B cell (primary cell): ENCODE results near the gene CREB3L4. TPM values are rescaled to one million over a fixed set of nuclear protein-coding genes. Genes with fewer than 3 reads are reported as not detected.

Experiments
- ATAC-seq: fragments of 200-7000 bp; cut with Tn5 transposase; one replicate; pipeline ENCODE4 v1.10.0; 2021; ENCODE audit warnings: low read depth, mild to moderate bottlenecking, moderate number of reproducible peaks, moderate library complexity
- CTCF ChIA-PET: fragments of 350-600 bp; sonication (Branson Sonifier 250); formaldehyde crosslinking; loops from one replicate; lab custom pipeline; 2021; ENCODE audit warnings: antibody characterized with exemption, inconsistent platforms; lab: Charles Lee
- POLR2A ChIA-PET: fragments of 350-600 bp; sonication (Branson Sonifier 250); formaldehyde crosslinking; loops from one replicate; lab custom pipeline; 2021; ENCODE audit warnings: antibody characterized with exemption; lab: Charles Lee
- DNase-seq: peaks from one replicate; pipeline ENCODE4 v3.0.0; 2013
- H2AFZ ChIP-seq: 2 replicates; pipeline ENCODE4 v1.6.1; 2012; ENCODE audit warnings: mild to moderate bottlenecking, low read depth, low read length; ENCODE audit not compliant: insufficient read depth, poor library complexity, severe bottlenecking
- H3K27ac ChIP-seq, 2 donors: 1 replicate in 1 of 2; 2 replicates in 1 of 2; pipeline ENCODE4 v1.5.1; 2012 to 2013; ENCODE audit warnings: low read length in 2 of 2, mild to moderate bottlenecking in 2 of 2, moderate library complexity in 1 of 2
- H3K27me3 ChIP-seq, 4 experiments: fragments of 200-600 bp in 1 of 4; sonication (generic) in 1 of 4; replicated peaks in 1 of 4; 1 replicate in 2 of 4; 2 replicates in 2 of 4; pipeline versions ENCODE4 v1.6.1 to v1.7.0; 2013 to 2016; ENCODE audit warnings: low read length in 3 of 4, mild to moderate bottlenecking in 2 of 4, mixed read lengths in 1 of 4, moderate library complexity in 1 of 4; ENCODE audit not compliant: insufficient read depth in 4 of 4, control insufficient read depth in 3 of 4; ENCODE audit errors: control extremely low read depth in 1 of 4
- H3K36me3 ChIP-seq, 2 experiments: replicated peaks in 1 of 2; 1 replicate in 1 of 2; 2 replicates in 1 of 2; pipeline versions ENCODE4 v1.6.1 to v1.7.1; 2013; ENCODE audit warnings: low read length in 1 of 2; ENCODE audit not compliant: insufficient read depth in 2 of 2, control insufficient read depth in 1 of 2; ENCODE audit errors: control extremely low read depth in 1 of 2, extremely low read depth in 1 of 2
- H3K4me1 ChIP-seq, 2 donors: fragments of 200-600 bp in 1 of 2; sonication (generic) in 1 of 2; 1 replicate in 1 of 2; 2 replicates in 1 of 2; pipeline versions ENCODE4 v1.5.1 to v1.6.1; 2013 to 2017; ENCODE audit warnings: low read length in 2 of 2; ENCODE audit not compliant: control insufficient read depth in 2 of 2, insufficient read depth in 2 of 2
- H3K4me2 ChIP-seq: replicated peaks from 2 replicates; pipeline ENCODE3; 2012; ENCODE audit warnings: mild to moderate bottlenecking, low read depth, low read length; ENCODE audit not compliant: poor library complexity, severe bottlenecking
- H3K4me3 ChIP-seq, 5 experiments: fragments of 200-600 bp in 1 of 5; sonication (generic) in 1 of 5; 1 replicate in 3 of 5; 2 replicates in 2 of 5; pipeline versions ENCODE4 v1.5.1 to v1.7.0; 2011 to 2016; ENCODE audit warnings: low read length in 4 of 5, mild to moderate bottlenecking in 4 of 5, low read depth in 2 of 5, control low read depth in 1 of 5, moderate library complexity in 1 of 5; ENCODE audit not compliant: insufficient read depth in 1 of 5; ENCODE audit errors: control extremely low read depth in 1 of 5, extremely low read depth in 1 of 5
- H3K79me2 ChIP-seq: fragments of 200-600 bp; sonication (generic); one replicate; pipeline ENCODE4 v1.6.0; 2016; ENCODE audit warnings: low read length; ENCODE audit not compliant: control insufficient read depth, insufficient read depth
- H3K9ac ChIP-seq: fragments of 200-600 bp; sonication (generic); 2 replicates; pipeline ENCODE4 v1.6.1; 2017; ENCODE audit warnings: mild to moderate bottlenecking, low read length, moderate library complexity
- H3K9me3 ChIP-seq, 3 donors: one replicate each; pipeline versions ENCODE4 v1.6.1 to v1.7.1; 2013; ENCODE audit warnings: low read length in 2 of 3; ENCODE audit not compliant: control insufficient read depth in 2 of 3, insufficient read depth in 1 of 3; ENCODE audit errors: control extremely low read depth in 1 of 3
- H4K20me1 ChIP-seq: 2 replicates; pipeline ENCODE4 v1.6.0; 2012; ENCODE audit warnings: mild to moderate bottlenecking, low read length; ENCODE audit not compliant: insufficient read depth, control insufficient read depth, poor library complexity, severe bottlenecking
- H3K27ac Mint-ChIP-seq: one replicate; pipeline ENCODE4 v1.8.0; 2021; ENCODE audit warnings: mixed read lengths
- H3K27me3 Mint-ChIP-seq: one replicate; pipeline ENCODE4 v1.8.0; 2021; ENCODE audit warnings: mixed read lengths
- H3K4me1 Mint-ChIP-seq: one replicate; pipeline ENCODE4 v1.8.0; 2021; ENCODE audit warnings: mixed read lengths
- H3K4me3 Mint-ChIP-seq: one replicate; pipeline ENCODE4 v1.8.0; 2021; ENCODE audit warnings: mixed read lengths
- H3K9me3 Mint-ChIP-seq: one replicate; pipeline ENCODE4 v1.8.0; 2022; ENCODE audit warnings: mixed read lengths; ENCODE audit not compliant: insufficient read depth
- EZH2 ChIP-seq: IDR thresholded peaks from 2 replicates; pipeline ENCODE4 v1.6.1; 2012; ENCODE audit warnings: borderline replicate concordance, low read depth, mild to moderate bottlenecking, moderate library complexity, low read length; ENCODE audit not compliant: insufficient read depth, poor library complexity, severe bottlenecking
- WGBS: methylation state at CpG from one replicate; pipeline ENCODE4 v1.1.5; 2013; ENCODE audit warnings: missing lambda C conversion rate; ENCODE audit not compliant: insufficient coverage; 5-methylcytosine and 5-hydroxymethylcytosine counted together
- intact Hi-C: fragments of 100-400 bp; cut with micrococcal nuclease; formaldehyde crosslinking; loops from one replicate; pipeline ENCODE4 v1.10.0; 2022
- polyA plus RNA-seq: library from polyadenylated mRNA; depleted of rRNA; stranded (reverse); fragments of >200 nt; gene quantifications from 2 replicates; pipeline ENCODE4 v1.2.3, GENCODE V29; 2012
- total RNA-seq, 2 donors: library from RNA; stranded (reverse); fragments of 120-200 nt in 1 of 2; gene quantifications; 1 replicate in 1 of 2; 2 replicates in 1 of 2; pipeline versions ENCODE4 v1.2.3 to v1.2.4, GENCODE V29; 2013 to 2022
- TF ChIP-seq, protein P1 (sequence below): fragments of 200-600 bp; IDR thresholded peaks from one replicate; pipeline ENCODE4 v1.8.0; 2022; ENCODE audit warnings: antibody characterized with exemption, mild to moderate bottlenecking

Gene CREB3L4
- total and polyA plus RNA-seq, 2 donors (not counting 1 experiment from before 2014, with no cell fraction given): 21.8 to 28.1 TPM

GRCh38 chr1:153987621-153988020, 19.9 kb downstream of the CREB3L4 start:
- peaks cover 35 to 49% of the 10 kb centered on the region in 2 donors for H3K4me1 ChIP-seq
- WGBS: no CpG with 5 or more reads among the region's 8 CpGs
- peaks cover 48% of the 10 kb centered on the region for H3K4me1 Mint-ChIP-seq
- H3K4me3 ChIP-seq: no peak overlapping the region
- H3K27me3 Mint-ChIP-seq: no peaks in the 10 kb centered on the region
- intact Hi-C loops: loop anchor here (2.0 to 5.0 kb wide), 3 partner anchors 65 to 415 kb away; partner anchors contain the start of gene GATAD2B
- no peaks in the 10 kb centered on the region for H3K27me3 ChIP-seq
- H3K36me3 ChIP-seq: peaks cover 6 to 11% of the 10 kb centered on the region in 2 experiments
- CTCF ChIA-PET: interaction anchor here (0.6 to 6.2 kb wide), 38 partner anchors 11 to 477 kb away, joined by 3 to 103 read pairs (median 8); partner anchors contain the start of genes CREB3L4, CRTC2, DENND4B and JTB
- peak overlapping the region; percentile 87 for H2AFZ ChIP-seq
- H3K79me2 ChIP-seq: peaks cover 25% of the 10 kb centered on the region
- peak overlapping the region; percentile 52 for H3K4me3 Mint-ChIP-seq
- peak overlapping the region; percentile 77 for H3K27ac Mint-ChIP-seq
- POLR2A ChIA-PET: interaction anchor here (0.6 to 3.7 kb wide), 15 partner anchors 10 to 883 kb away, joined by 3 to 18 read pairs (median 8); partner anchors contain the start of genes CHTOP, CREB3L4, CRTC2 and DENND4B
- TF ChIP-seq, protein P1, sequence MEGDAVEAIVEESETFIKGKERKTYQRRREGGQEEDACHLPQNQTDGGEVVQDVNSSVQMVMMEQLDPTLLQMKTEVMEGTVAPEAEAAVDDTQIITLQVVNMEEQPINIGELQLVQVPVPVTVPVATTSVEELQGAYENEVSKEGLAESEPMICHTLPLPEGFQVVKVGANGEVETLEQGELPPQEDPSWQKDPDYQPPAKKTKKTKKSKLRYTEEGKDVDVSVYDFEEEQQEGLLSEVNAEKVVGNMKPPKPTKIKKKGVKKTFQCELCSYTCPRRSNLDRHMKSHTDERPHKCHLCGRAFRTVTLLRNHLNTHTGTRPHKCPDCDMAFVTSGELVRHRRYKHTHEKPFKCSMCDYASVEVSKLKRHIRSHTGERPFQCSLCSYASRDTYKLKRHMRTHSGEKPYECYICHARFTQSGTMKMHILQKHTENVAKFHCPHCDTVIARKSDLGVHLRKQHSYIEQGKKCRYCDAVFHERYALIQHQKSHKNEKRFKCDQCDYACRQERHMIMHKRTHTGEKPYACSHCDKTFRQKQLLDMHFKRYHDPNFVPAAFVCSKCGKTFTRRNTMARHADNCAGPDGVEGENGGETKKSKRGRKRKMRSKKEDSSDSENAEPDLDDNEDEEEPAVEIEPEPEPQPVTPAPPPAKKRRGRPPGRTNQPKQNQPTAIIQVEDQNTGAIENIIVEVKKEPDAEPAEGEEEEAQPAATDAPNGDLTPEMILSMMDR: no peak
- no peak for TF ChIP-seq EZH2
- no peaks in the 10 kb centered on the region for H4K20me1 ChIP-seq
- no peaks in the 10 kb centered on the region for H3K9me3 Mint-ChIP-seq
- ATAC-seq (no peak), DNase-seq (no peak)
- H3K27ac ChIP-seq: peak overlapping the region in 1 of 2 donors; percentile 79
- no peaks in the 10 kb centered on the region for H3K9me3 ChIP-seq
- H3K4me2 ChIP-seq: peak overlapping the region; percentile 86
- no peak overlapping the region for H3K9ac ChIP-seq
